ENCODE results near the gene OSTN. TPM values are rescaled to one million over a fixed set of nuclear protein-coding genes. Genes with fewer than 3 reads are reported as not detected.

OSTN gene
- total and polyA plus RNA-seq, 8 donors = 0.70 TPM; not detected in 7

GRCh38 chr3:191198480-191198879 lies 561 bp upstream of the OSTN start:
- H3K4me1 ChIP-seq = no peaks in the 10 kb centered on the region
- no peaks in the 10 kb centered on the region for H3K36me3 ChIP-seq
- FAIRE-seq (no peak), ATAC-seq (no peak), DNase-seq (no peak)
- H3K27me3 ChIP-seq = peaks cover 0 to 3% (median 0%) of the 10 kb centered on the region in 4 donors
- H3K27ac ChIP-seq = no peak overlapping the region
- no peaks in the 10 kb centered on the region for H3K9me3 ChIP-seq
- intact Hi-C loops (cut with DNase I) = no loop called here
- H3K4me3 ChIP-seq = no peak overlapping the region
- TF ChIP-seq CTCF (IDR thresholded peaks at IDR 0.05) = no peak
- 26 to 38% methylated on average over 5 of the region's 5 CpGs for WGBS, 2 donors

DNA sequence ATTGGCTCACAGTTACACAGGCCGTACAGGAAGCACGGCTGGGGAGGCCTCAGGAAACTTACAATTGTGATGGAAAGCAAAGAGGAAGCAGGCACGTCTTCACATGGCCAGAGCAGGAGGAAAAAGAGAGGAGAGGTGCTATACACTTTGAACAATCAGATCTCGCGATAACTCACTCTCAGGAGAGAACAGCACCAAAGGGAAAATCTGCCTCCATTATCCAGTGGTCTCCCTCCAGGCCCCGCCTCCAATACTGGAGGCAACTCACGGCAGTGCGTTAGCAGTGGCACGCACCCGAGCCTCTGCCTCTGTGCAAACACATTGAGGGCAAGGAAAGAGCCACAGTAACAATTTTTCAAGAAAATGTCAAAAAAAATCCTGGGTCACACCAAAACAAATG lies 11.0 kb downstream of the OSTN start:
- no peaks in the 10 kb centered on the region for H3K4me1 ChIP-seq
- TF ChIP-seq CTCF (IDR thresholded peaks at IDR 0.05) = no peak
- no peaks in the 10 kb centered on the region for H3K36me3 ChIP-seq
- no peak overlapping the region for H3K27ac ChIP-seq
- intact Hi-C loops (cut with DNase I) = no loop called here
- no peak overlapping the region for H3K4me3 ChIP-seq
- H3K27me3 ChIP-seq = no peaks in the 10 kb centered on the region
- no peak for DNase-seq
- FAIRE-seq = no peak
- no peaks in the 10 kb centered on the region for H3K9me3 ChIP-seq
- no peak for ATAC-seq
- WGBS, 2 donors = 77 to 84% methylated on average over 10 of the region's 10 CpGs

DNA sequence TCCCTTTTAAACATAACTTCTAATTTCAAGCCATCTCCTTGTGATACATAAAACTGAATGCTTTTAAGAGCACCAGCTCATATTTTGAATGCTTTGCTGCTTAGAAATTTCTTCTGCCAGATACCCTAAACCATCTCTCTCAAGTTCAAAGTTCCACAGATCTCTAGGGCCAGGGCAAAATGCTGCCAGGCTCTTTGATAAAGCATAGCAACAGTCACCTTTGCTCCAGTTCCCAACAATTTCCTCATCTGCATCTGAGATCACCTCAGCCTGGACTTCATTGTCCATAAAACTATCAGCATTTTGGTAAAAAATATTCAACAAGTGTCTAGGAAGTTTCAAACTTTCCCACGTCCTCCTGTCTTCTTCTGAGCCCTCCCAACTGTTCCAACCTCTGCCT lies 17.5 kb downstream of the OSTN start:
- no peak for DNase-seq
- Histone ChIP-seq H3K36me3 (no peaks in the 10 kb centered on the region), H3K4me1 (no peaks in the 10 kb centered on the region), H3K27me3 (no peaks in the 10 kb centered on the region), H3K9me3 (no peaks in the 10 kb centered on the region), H3K4me3 (no peak overlapping the region), H3K27ac (no peak overlapping the region)
- no peak for FAIRE-seq
- no peak for TF ChIP-seq CTCF (IDR thresholded peaks at IDR 0.05)
- ATAC-seq = no peak
- intact Hi-C loops (cut with DNase I) = no loop called here
- WGBS, 2 donors = 33 to 39% methylated on average over 1 of the region's 1 CpG

DNA sequence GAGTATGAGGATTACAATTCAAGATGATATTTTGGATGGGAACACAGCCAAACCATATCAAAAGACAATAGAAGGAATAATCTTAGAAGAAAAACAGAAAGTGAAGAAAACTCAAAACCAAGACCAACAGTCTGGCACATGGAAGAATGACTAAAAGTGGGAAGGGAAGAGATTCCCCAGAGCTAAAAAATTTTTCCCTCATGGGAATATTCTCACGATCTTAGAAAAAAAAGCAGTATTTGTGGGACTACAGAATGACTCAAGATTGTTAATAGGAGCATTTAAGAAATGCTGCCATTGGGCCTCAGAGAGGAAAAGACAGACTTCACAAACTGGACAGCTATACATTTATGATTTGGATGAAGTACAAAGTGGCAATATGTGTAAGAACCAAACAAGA lies 18.3 kb downstream of the OSTN start:
- TF ChIP-seq CTCF (IDR thresholded peaks at IDR 0.05) = no peak
- Histone ChIP-seq H3K9me3 (no peaks in the 10 kb centered on the region), H3K36me3 (no peaks in the 10 kb centered on the region), H3K4me1 (no peaks in the 10 kb centered on the region), H3K4me3 (no peak overlapping the region), H3K27ac (no peak overlapping the region), H3K27me3 (no peaks in the 10 kb centered on the region)
- DNase-seq (no peak), ATAC-seq (no peak), FAIRE-seq (no peak)
- 28 to 53% methylated on average over 1 of the region's 1 CpG for WGBS, 2 donors
- intact Hi-C loops (cut with DNase I) = no loop called here

DNA sequence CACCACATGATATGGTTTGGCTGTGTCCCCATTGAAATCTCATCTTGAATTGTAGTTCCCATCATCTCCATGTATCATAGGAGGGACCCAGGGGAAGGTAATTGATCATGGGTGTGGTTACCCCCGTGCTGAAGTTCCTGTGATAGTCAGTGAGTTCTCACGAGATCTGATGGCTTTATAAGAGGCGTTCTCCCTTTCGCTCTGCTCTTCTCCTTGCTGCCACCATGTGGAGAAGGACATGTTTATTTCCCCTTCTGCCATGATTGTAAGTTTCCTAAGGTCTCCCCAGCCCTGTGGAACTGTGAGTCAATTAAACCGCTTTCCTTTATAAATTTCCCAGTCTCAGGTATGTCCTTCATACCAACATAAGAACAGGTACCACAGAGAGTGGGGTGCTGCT lies 21.9 kb downstream of the OSTN start:
- WGBS, 2 donors = 67 to 68% methylated on average over 5 of the region's 5 CpGs
- ATAC-seq = no peak
- no peak for DNase-seq
- Histone ChIP-seq H3K9me3 (no peaks in the 10 kb centered on the region), H3K36me3 (no peaks in the 10 kb centered on the region), H3K4me1 (no peaks in the 10 kb centered on the region), H3K27me3 (peaks cover 0 to 5% (median 0%) of the 10 kb centered on the region in 4 donors), H3K27ac (no peak overlapping the region), H3K4me3 (no peak overlapping the region)
- TF ChIP-seq CTCF (IDR thresholded peaks at IDR 0.05) = no peak
- FAIRE-seq = no peak
- intact Hi-C loops (cut with DNase I) = no loop called here
